ENCODE data around the gene PADI6. TPM values are rescaled to one million over a fixed set of nuclear protein-coding genes. Genes with fewer than 3 reads are reported as not detected.

The PADI6 gene
- total and polyA plus RNA-seq, 2 of the 8 experiments (the other 6 are each of a cell fraction or from before 2014, with no cell fraction given): not detected

DNA sequence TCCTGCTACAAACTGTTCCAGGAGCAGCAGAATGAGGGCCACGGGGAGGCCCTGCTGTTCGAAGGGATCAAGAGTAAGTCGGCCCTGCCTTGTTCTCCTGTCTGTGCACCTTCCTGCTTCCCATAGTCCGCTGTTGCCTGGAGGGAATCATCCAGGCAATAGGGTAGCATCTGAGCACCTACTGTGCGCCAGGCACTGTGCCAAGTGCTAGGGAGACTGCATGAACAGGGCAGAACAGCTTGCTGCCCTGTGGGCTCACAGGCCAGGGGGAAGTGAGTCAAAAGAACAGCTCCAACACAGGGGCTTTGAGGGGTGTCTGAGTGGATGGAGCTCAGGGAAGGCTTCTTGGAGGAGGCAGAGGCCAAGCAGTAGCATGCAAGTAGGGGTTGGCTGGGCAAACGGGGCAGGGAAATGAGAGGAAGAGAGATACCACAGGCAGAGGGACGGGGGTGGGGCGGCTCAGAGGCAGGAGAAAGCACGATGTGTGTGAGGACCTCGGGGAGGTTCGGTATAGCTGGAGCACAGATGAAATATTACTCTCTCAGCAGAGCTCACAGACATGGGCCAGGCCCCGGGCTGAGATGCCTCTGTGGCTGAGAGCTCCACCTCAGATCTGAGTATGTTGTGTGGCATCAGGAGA lies 15.5 kb upstream of the PADI6 start:
- DNase-seq (ENCODE audit: low read depth in 1 of 2, low spot score in 2 of 2): no peak
- no peak overlapping the region for H3K9ac ChIP-seq (replicated peaks in 1 of 4; ENCODE audit: extremely low read depth in 1 of 4, low read depth in 3 of 4, low read length in 3 of 4)
- H4K5ac ChIP-seq (ENCODE audit: insufficient read length, low read depth, low read length): no peak overlapping the region
- H2BK15ac ChIP-seq (ENCODE audit: low read length): no peak overlapping the region
- no peaks in the 10 kb centered on the region for H4K20me1 ChIP-seq (replicated peaks in 1 of 2; ENCODE audit: control insufficient read depth in 1 of 2, insufficient read depth in 2 of 2, low read length in 2 of 2)
- no peaks in the 10 kb centered on the region for H3K23me2 ChIP-seq (ENCODE audit: low read depth, low read length)
- H4K8ac ChIP-seq (ENCODE audit: extremely low read depth, insufficient read depth, low read length): 0 out of 2 replicates have a peak overlapping the region, but pooled peaks have one; percentile 1
- no peaks in the 10 kb centered on the region for H3K79me1 ChIP-seq (ENCODE audit: low read depth, low read length)
- peaks cover 0 to 2% (median 1%) of the 10 kb centered on the region in 4 experiments; a peak in 1 of 7 replicates for H3K4me1 ChIP-seq (replicated peaks in 1 of 4; ENCODE audit: control insufficient read depth in 3 of 4, insufficient read depth in 4 of 4, low read length in 3 of 4)
- H3K9me3 ChIP-seq (ENCODE audit: insufficient read depth in 2 of 2, low read depth in 1 of 2, low read length in 1 of 2): no peaks in the 10 kb centered on the region
- peak overlapping the region; percentile 68; the same call in 1 of the 2 replicates for H2BK12ac ChIP-seq (ENCODE audit: low read depth, low read length)
- H3K27ac ChIP-seq (ENCODE audit: low read depth, low read length): no peak overlapping the region
- H2BK20ac ChIP-seq (ENCODE audit: low read length): peak overlapping the region; percentile 40; the same call in 1 of the 2 replicates
- FAIRE-seq: no peak
- H3K27me3 ChIP-seq (replicated peaks in 1 of 4; ENCODE audit: control insufficient read depth in 3 of 4, extremely low read depth in 1 of 4, insufficient read depth in 3 of 4, low read length in 3 of 4): no peaks in the 10 kb centered on the region
- H2AK5ac ChIP-seq (ENCODE audit: low read depth, low read length): no peak overlapping the region
- H3K23ac ChIP-seq (ENCODE audit: insufficient read length): no peak overlapping the region
- H3K14ac ChIP-seq (ENCODE audit: insufficient read length): no peak overlapping the region
- H3K79me2 ChIP-seq (ENCODE audit: control insufficient read depth in 1 of 2, insufficient read depth in 2 of 2, low read length in 2 of 2): no peaks in the 10 kb centered on the region
- H3K4ac ChIP-seq (replicated peaks; ENCODE audit: insufficient read length, low read depth, low read length): no peak overlapping the region
- H2BK120ac ChIP-seq (replicated peaks; ENCODE audit: low read depth, low read length): no peak overlapping the region
- no peak overlapping the region for H4K91ac ChIP-seq (replicated peaks; ENCODE audit: insufficient read length, low read length)
- ChIA-PET CTCF (ENCODE audit: partially characterized antibody) (interaction anchor here (0.6 to 4.2 kb wide), 15 partner anchors 9 to 294 kb away, joined by 3 to 25 read pairs (median 3); partner anchors contain the start of gene PADI6), POLR2A (ENCODE audit: partially characterized antibody) (interaction anchor here (1.0 to 1.1 kb wide), 2 partner anchors 9 to 20 kb away, joined by 3 to 4 read pairs; no protein-coding TSS in a partner anchor)
- H3K56ac ChIP-seq (replicated peaks; ENCODE audit: insufficient read length, low read depth, low read length): no peak overlapping the region
- H3K4me2 ChIP-seq (ENCODE audit: insufficient read depth in 1 of 2, low read depth in 2 of 2, low read length in 2 of 2): no peak overlapping the region
- no peak overlapping the region for H3K18ac ChIP-seq (ENCODE audit: extremely low read depth, low read length)
- TF ChIP-seq ZNF274 (IDR thresholded peaks at IDR 0.05; ENCODE audit: borderline replicate concordance, extremely low read depth, low read length) (no peak), POLR2AphosphoS5 (IDR thresholded peaks at IDR 0.05; ENCODE audit: low read depth, low read length) (no peak), SUZ12 (IDR thresholded peaks at IDR 0.05; ENCODE audit: low read length) (no peak)
- H2AFZ ChIP-seq (ENCODE audit: low read length): 0 out of 2 replicates have a peak overlapping the region, but pooled peaks have one; percentile 54
- H3K36me3 ChIP-seq (ENCODE audit: control insufficient read depth in 2 of 4, insufficient read depth in 4 of 4, low read length in 3 of 4): no peaks in the 10 kb centered on the region
- WGBS, 2 experiments (ENCODE audit: extremely low coverage in 1 of 2, insufficient coverage in 1 of 2, insufficient read length in 1 of 2, insufficient replicate concordance in 2 of 2, low coverage in 1 of 2, low lambda C conversion rate in 2 of 2, missing lambda C conversion rate in 1 of 2): 78% methylated on average over 11 of the region's 12 CpGs; no CpG with 5 or more reads in 1 of the 2 experiments
- H3K4me3 ChIP-seq (ENCODE audit: extremely low read depth in 1 of 4, insufficient read depth in 2 of 4, low read depth in 3 of 4, low read length in 4 of 4): no peak overlapping the region
- H2BK5ac ChIP-seq (ENCODE audit: low read depth, low read length): no peak overlapping the region; the same call in 1 of the 2 replicates
